Subcutaneous adipose tissue (tissue), 4 donors: ENCODE data around the gene KCNMA1. TPM values are rescaled to one million over a fixed set of nuclear protein-coding genes. Genes with fewer than 3 reads are reported as not detected.

Experiments used
- CTCF ChIP-seq: fragments of 450-650 bp; IDR thresholded peaks from one replicate; pipeline ENCODE4 v1.5.1; 2016; ENCODE audit warnings: low read depth, mild to moderate bottlenecking, control low read depth, antibody characterized with exemption, moderate library complexity
- total RNA-seq, 4 donors: library from RNA; depleted of rRNA; stranded (reverse); fragments of >200 nt; gene quantifications; one replicate each; pipeline ENCODE4 v1.1.0, GENCODE V29; 2016

KCNMA1 gene
- total RNA-seq, 4 donors from 2014 or later = 10.3 to 91.5 (median 23.8) TPM

GRCh38 chr10:77474386-77474785 lies 163.2 kb downstream of the KCNMA1 start:
- no peak for TF ChIP-seq CTCF

GRCh38 chr10:77472146-77472545 lies 165.5 kb downstream of the KCNMA1 start:
- TF ChIP-seq CTCF = no peak

- TF ChIP-seq CTCF = no peak
Measured at GRCh38 chr10:77471069-77471536, 166.5 kb downstream of the KCNMA1 start.

- no peak for TF ChIP-seq CTCF
Measured at GRCh38 chr10:77467422-77467963, 170.1 kb downstream of the KCNMA1 start.

GRCh38 chr10:77463967-77464745 lies 173.5 kb downstream of the KCNMA1 start:
- TF ChIP-seq CTCF = no peak

GRCh38 chr10:77463499-77463898 lies 174.1 kb downstream of the KCNMA1 start:
- TF ChIP-seq CTCF = no peak

- TF ChIP-seq CTCF = no peak
Measured at GRCh38 chr10:77461636-77462296, 175.8 kb downstream of the KCNMA1 start.
